IMR-90 (cell line): ENCODE results near the gene MIOX. TPM values are rescaled to one million over a fixed set of nuclear protein-coding genes. Genes with fewer than 3 reads are reported as not detected.

ENCODE experiments used
- ATAC-seq: fragments of 200-7000 bp; cut with Tn5 transposase; 2 replicates; pipeline ENCODE4 v1.9.1; 2020; ENCODE audit warnings: low read depth, mild to moderate bottlenecking, moderate library complexity
- BruUV-seq: library from RNA; stranded (reverse); fragments of 400-500 nt; replicated peaks from 2 replicates; lab custom pipeline; 2021; lab: Mats Ljungman, UMichigan
- CTCF ChIA-PET: fragments of 300-600 bp; formaldehyde crosslinking; extraction: SDS; loops from one replicate; lab custom pipeline; 2021; ENCODE audit warnings: antibody characterized with exemption; lab: Yijun Ruan, JAX
- POLR2A ChIA-PET: fragments of 300-600 bp; sonication (Branson Sonifier 250); formaldehyde crosslinking; loops from one replicate; lab custom pipeline; 2022; ENCODE audit warnings: antibody characterized with exemption; ENCODE audit not compliant: unreplicated experiment; lab: Charles Lee
- DNase-seq: peaks from one replicate; pipeline ENCODE4 v3.0.0; 2013
- H2AFZ ChIP-seq: replicated peaks from 2 replicates; pipeline ENCODE3; 2013; ENCODE audit warnings: low read length, mild to moderate bottlenecking; ENCODE audit not compliant: poor library complexity
- H2AK5ac ChIP-seq: 2 replicates; pipeline ENCODE4 v1.6.1; 2013; ENCODE audit warnings: low read depth, low read length, inconsistent platforms
- H2AK9ac ChIP-seq: replicated peaks from 2 replicates; pipeline ENCODE3; 2013; ENCODE audit warnings: mild to moderate bottlenecking, low read depth, low read length, moderate library complexity; ENCODE audit not compliant: poor library complexity
- H2BK120ac ChIP-seq: 2 replicates; pipeline ENCODE4 v1.6.1; 2013; ENCODE audit warnings: low read depth, low read length, inconsistent platforms
- H2BK15ac ChIP-seq: 3 replicates; pipeline ENCODE4 v1.6.1; 2013; ENCODE audit warnings: low read depth, low read length, inconsistent platforms
- H2BK20ac ChIP-seq: 2 replicates; pipeline ENCODE4 v1.6.1; 2013; ENCODE audit warnings: low read depth, mild to moderate bottlenecking, inconsistent platforms, low read length, moderate library complexity
- H2BK5ac ChIP-seq: 2 replicates; pipeline ENCODE4 v1.6.1; 2013; ENCODE audit warnings: mild to moderate bottlenecking, low read depth, low read length, inconsistent platforms; ENCODE audit not compliant: poor library complexity, severe bottlenecking
- H3K14ac ChIP-seq: replicated peaks from 2 replicates; pipeline ENCODE4 v1.6.1; 2013; ENCODE audit warnings: low read depth, low read length, inconsistent platforms
- H3K18ac ChIP-seq: 2 replicates; pipeline ENCODE4 v1.6.1; 2013; ENCODE audit warnings: low read depth, low read length, control low read depth
- H3K23ac ChIP-seq: 2 replicates; pipeline ENCODE4 v1.6.1; 2013; ENCODE audit warnings: low read depth, low read length, inconsistent platforms
- H3K27ac ChIP-seq: 2 replicates; pipeline ENCODE4 v1.5.1; 2013; ENCODE audit warnings: mild to moderate bottlenecking, control low read depth, low read length; ENCODE audit not compliant: insufficient read depth
- H3K27me3 ChIP-seq: 2 replicates; pipeline ENCODE4 v1.6.1; 2013; ENCODE audit warnings: low read length; ENCODE audit not compliant: control insufficient read depth, insufficient read depth
- H3K36me3 ChIP-seq: 2 replicates; pipeline ENCODE4 v1.6.1; 2013; ENCODE audit warnings: low read length, mixed read lengths; ENCODE audit not compliant: control insufficient read depth, insufficient read depth
- H3K4ac ChIP-seq: 2 replicates; pipeline ENCODE4 v1.6.1; 2013; ENCODE audit warnings: low read depth, low read length, inconsistent platforms
- H3K4me1 ChIP-seq: 2 replicates; pipeline ENCODE4 v1.6.1; 2013; ENCODE audit warnings: low read length, mixed read lengths; ENCODE audit not compliant: control insufficient read depth, insufficient read depth
- H3K4me2 ChIP-seq: 2 replicates; pipeline ENCODE4 v1.6.1; 2013; ENCODE audit warnings: low read depth, mild to moderate bottlenecking, control low read depth, low read length, moderate library complexity
- H3K4me3 ChIP-seq: 2 replicates; pipeline ENCODE4 v1.5.1; 2013; ENCODE audit warnings: low read depth, mild to moderate bottlenecking, control low read depth, low read length, moderate library complexity; ENCODE audit not compliant: insufficient read depth
- H3K56ac ChIP-seq: 2 replicates; pipeline ENCODE4 v1.6.1; 2013; ENCODE audit warnings: low read length, inconsistent platforms; ENCODE audit not compliant: insufficient read depth; ENCODE audit errors: extremely low read depth
- H3K79me1 ChIP-seq, 2 experiments: 2 replicates each; pipeline ENCODE4 v1.6.1; 2013; ENCODE audit warnings: low read length in 2 of 2, inconsistent platforms in 1 of 2, low read depth in 1 of 2
- H3K9ac ChIP-seq: 2 replicates; pipeline ENCODE4 v1.6.1; 2013; ENCODE audit warnings: low read depth, low read length, control low read depth
- H3K9me1 ChIP-seq: 2 replicates; pipeline ENCODE4 v1.6.1; 2013; ENCODE audit warnings: low read length, inconsistent platforms; ENCODE audit not compliant: insufficient read depth
- H3K9me3 ChIP-seq: 2 replicates; pipeline ENCODE4 v1.6.1; 2013; ENCODE audit warnings: low read length; ENCODE audit not compliant: control insufficient read depth, insufficient read depth
- H4K20me1 ChIP-seq: 2 replicates; pipeline ENCODE4 v1.6.1; 2013; ENCODE audit warnings: low read length, inconsistent platforms; ENCODE audit not compliant: insufficient read depth
- H4K5ac ChIP-seq: 2 replicates; pipeline ENCODE4 v1.6.1; 2013; ENCODE audit warnings: mild to moderate bottlenecking, low read depth, low read length, control low read depth
- H4K8ac ChIP-seq, 2 experiments: 2 replicates each; pipeline ENCODE4 v1.6.1; 2013; ENCODE audit warnings: low read depth in 2 of 2, low read length in 2 of 2, control low read depth in 1 of 2, inconsistent platforms in 1 of 2
- H4K91ac ChIP-seq: 2 replicates; pipeline ENCODE4 v1.6.1; 2013; ENCODE audit warnings: low read depth, low read length, inconsistent platforms; ENCODE audit not compliant: insufficient read depth
- BHLHE40 ChIP-seq: fragments of 150-350 bp; IDR thresholded peaks from 2 replicates; pipeline ENCODE4 v1.6.1; 2016; ENCODE audit warnings: mild to moderate bottlenecking, low read depth, low read length
- CEBPB ChIP-seq: IDR thresholded peaks from 2 replicates; pipeline ENCODE4 v1.6.1; 2012; ENCODE audit warnings: low read depth, low read length, improper control_type of control experiment
- MAZ ChIP-seq: IDR thresholded peaks from 2 replicates; pipeline ENCODE4 v1.6.1; 2012; ENCODE audit warnings: low read depth, mild to moderate bottlenecking, low read length, improper control_type of control experiment, moderate library complexity, borderline replicate concordance
- MXI1 ChIP-seq: IDR thresholded peaks from 2 replicates; pipeline ENCODE4 v1.6.1; 2012; ENCODE audit warnings: low read depth, mild to moderate bottlenecking, low read length, moderate library complexity, borderline replicate concordance
- NFE2L2 ChIP-seq: fragments of 150-350 bp; IDR thresholded peaks from 2 replicates; pipeline ENCODE4 v1.6.1; 2016; ENCODE audit warnings: low read depth, mild to moderate bottlenecking, low read length
- POLR2A ChIP-seq: IDR thresholded peaks from 2 replicates; pipeline ENCODE4 v1.6.1; 2012; ENCODE audit warnings: mild to moderate bottlenecking, low read depth, low read length
- RCOR1 ChIP-seq: IDR thresholded peaks from 2 replicates; pipeline ENCODE4 v1.6.1; 2012; ENCODE audit warnings: mild to moderate bottlenecking, low read length, improper control_type of control experiment; ENCODE audit not compliant: insufficient replicate concordance
- WGBS, 2 experiments: methylation state at CpG; one replicate each; pipeline versions ENCODE4 v1.1.5 to v1.1.7; 2013; ENCODE audit warnings: missing lambda C conversion rate in 2 of 2; ENCODE audit not compliant: insufficient read length in 1 of 2; ENCODE audit errors: extremely low coverage in 2 of 2; 5-methylcytosine and 5-hydroxymethylcytosine counted together
- dilution Hi-C: fragments of 300-500 bp; cut with HindIII; formaldehyde crosslinking; loops from one replicate; pipeline ENCODE4 v1.14.3; 2018; ENCODE audit warnings: low sequenced_read_pairs; ENCODE audit not compliant: unreplicated experiment
- in situ Hi-C: fragments of 300-500 bp; cut with MboI; formaldehyde crosslinking; loops from 3 replicates; pipeline ENCODE4 v1.14.3; 2019; ENCODE audit warnings: low sequenced_read_pairs, inconsistent platforms, mixed read lengths
- intact Hi-C: fragments of 100-400 bp; cut with micrococcal nuclease; formaldehyde crosslinking; loops from 2 replicates; pipeline ENCODE4 v1.10.0; 2022
- polyA plus RNA-seq, 3 experiments: library from polyadenylated mRNA; depleted of rRNA; stranded (reverse); fragments of >200 nt; gene quantifications; 2 replicates each; pipeline ENCODE4 v1.2.3, GENCODE V29; 2012; ENCODE audit warnings: low replicate concordance in 1 of 3
- total RNA-seq: library from RNA; depleted of rRNA; stranded (reverse); fragments of >200 nt; gene quantifications from 2 replicates; pipeline ENCODE4 v1.2.3, GENCODE V29; 2012
- TF ChIP-seq, protein P1 (sequence below): fragments of 150-350 bp; IDR thresholded peaks from 2 replicates; pipeline ENCODE4 v1.6.1; 2017; ENCODE audit warnings: mild to moderate bottlenecking, antibody characterized with exemption, low read length, low read depth

The MIOX gene
- total and polyA plus RNA-seq, 2 of the 4 experiments (the other 2 are of a cell fraction), result not detected

- ChIA-PET POLR2A (interaction anchor here (0.6 kb wide), 1 partner anchor 19 kb away, joined by 3 read pairs; no protein-coding TSS in a partner anchor), CTCF (no interaction called here)
- Histone ChIP-seq H3K4me2 (no peak overlapping the region), H3K79me1 (no peaks in the 10 kb centered on the region), H3K14ac (no peak overlapping the region), H3K27ac (no peak overlapping the region), H4K8ac (no peak overlapping the region), H3K36me3 (peaks cover under 1% of the 10 kb centered on the region; the same call in 1 of the 2 replicates), H2BK5ac (no peak overlapping the region), H3K4me1 (no peaks in the 10 kb centered on the region), H2BK20ac (no peak overlapping the region), H3K23ac (no peak overlapping the region), H3K4me3 (no peak overlapping the region), H3K56ac (no peak overlapping the region), H3K27me3 (peaks cover 4% of the 10 kb centered on the region), H4K20me1 (no peaks in the 10 kb centered on the region), H2AFZ (no peak overlapping the region), H3K9ac (no peak overlapping the region), H2AK5ac (no peak overlapping the region), H3K18ac (no peak overlapping the region), H2BK120ac (no peak overlapping the region), H3K9me1 (no peaks in the 10 kb centered on the region), H3K9me3 (no peaks in the 10 kb centered on the region), H3K4ac (no peak overlapping the region), H2BK15ac (no peak overlapping the region), H2AK9ac (no peak overlapping the region), H4K91ac (no peak overlapping the region), H4K5ac (no peak overlapping the region)
- DNase-seq, result no peak
- in situ Hi-C loops, result no loop called here
- no TSS peak for BruUV-seq
- dilution Hi-C loops, result no loop called here
- WGBS, 2 experiments, result no CpG with 5 or more reads among the region's 6 CpGs
- ATAC-seq, result no peak
- intact Hi-C loops, result no loop called here
- TF ChIP-seq BHLHE40, result no peak
- no peak for TF ChIP-seq MXI1
- TF ChIP-seq NFE2L2, result no peak
- TF ChIP-seq, protein P1, sequence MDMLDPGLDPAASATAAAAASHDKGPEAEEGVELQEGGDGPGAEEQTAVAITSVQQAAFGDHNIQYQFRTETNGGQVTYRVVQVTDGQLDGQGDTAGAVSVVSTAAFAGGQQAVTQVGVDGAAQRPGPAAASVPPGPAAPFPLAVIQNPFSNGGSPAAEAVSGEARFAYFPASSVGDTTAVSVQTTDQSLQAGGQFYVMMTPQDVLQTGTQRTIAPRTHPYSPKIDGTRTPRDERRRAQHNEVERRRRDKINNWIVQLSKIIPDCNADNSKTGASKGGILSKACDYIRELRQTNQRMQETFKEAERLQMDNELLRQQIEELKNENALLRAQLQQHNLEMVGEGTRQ, result no peak
- TF ChIP-seq CEBPB, result no peak
- no peak for TF ChIP-seq MAZ
- no peak for TF ChIP-seq RCOR1
- no peak for TF ChIP-seq POLR2A
Observed at GRCh38 chr22:50497093-50497492, 10.4 kb downstream of the MIOX start.
